NCI-H1417 treated with DMSO at 0.1 percent for 48 hours (cell line): ENCODE measurements around the gene INKA2.
"Not testable (repeated sequence)": the region's sequence is repeated elsewhere in the genome, so short reads cannot be mapped to it uniquely, and the experiment has no call there.

Experiments
- DNase-seq: peaks from one replicate; lab custom pipeline; 2025; lab: John Stamatoyannopoulos, UW

The INKA2 gene

GRCh38 chr1:111749628-111750027, 10.4 kb upstream of the INKA2 start:
- DNase-seq, result no peak

GRCh38 chr1:111747947-111748346, 8.8 kb upstream of the INKA2 start:
- DNase-seq, result no peak

- DNase-seq, result no peak
Measured at GRCh38 chr1:111747282-111747734, 8.1 kb upstream of the INKA2 start.

- no peak for DNase-seq
Measured at GRCh38 chr1:111746614-111746999, 7.4 kb upstream of the INKA2 start.

GRCh38 chr1:111745675-111746613, 6.7 kb upstream of the INKA2 start:
- DNase-seq, result no peak

- no peak for DNase-seq
Measured at GRCh38 chr1:111743679-111744101, 4.5 kb upstream of the INKA2 start.

GRCh38 chr1:111742938-111743549, 3.8 kb upstream of the INKA2 start:
- no peak for DNase-seq

GRCh38 chr1:111742292-111742691, 3.1 kb upstream of the INKA2 start:
- not testable (repeated sequence) for DNase-seq

GRCh38 chr1:111739925-111740765, 950 bp upstream of the INKA2 start:
- no peak for DNase-seq

- DNase-seq, result no peak
Measured at GRCh38 chr1:111738436-111739193, 580 bp downstream of the INKA2 start.

GRCh38 chr1:111738133-111738435, 1.1 kb downstream of the INKA2 start:
- no peak for DNase-seq

GRCh38 chr1:111737216-111738132, 1.7 kb downstream of the INKA2 start:
- no peak for DNase-seq

- no peak for DNase-seq
Measured at GRCh38 chr1:111736548-111737215, 2.5 kb downstream of the INKA2 start.

GRCh38 chr1:111735858-111736544, 3.2 kb downstream of the INKA2 start:
- no peak for DNase-seq

GRCh38 chr1:111735321-111735720, 3.9 kb downstream of the INKA2 start:
- DNase-seq, result no peak

GRCh38 chr1:111734856-111735255, 4.3 kb downstream of the INKA2 start:
- DNase-seq, result no peak

- DNase-seq, result no peak
Measured at GRCh38 chr1:111734426-111734825, 4.8 kb downstream of the INKA2 start.

GRCh38 chr1:111733992-111734341, 5.2 kb downstream of the INKA2 start:
- no peak for DNase-seq

GRCh38 chr1:111733183-111733991, 5.8 kb downstream of the INKA2 start:
- no peak for DNase-seq
